Limb (tissue), 2 donors: ENCODE data around the gene DDX41.
A peak's percentile ranks its signal among the peaks of the same experiment; 100 is the strongest.
"Not testable (repeated sequence)": the region's sequence is repeated elsewhere in the genome, so short reads cannot be mapped to it uniquely, and the experiment has no call there.

Source experiments
- DNase-seq, 2 donors: peaks; one replicate each; pipeline ENCODE4 v3.0.0-alpha.2; 2016; ENCODE audit errors: extremely low spot score in 2 of 2

The DDX41 gene

DNA sequence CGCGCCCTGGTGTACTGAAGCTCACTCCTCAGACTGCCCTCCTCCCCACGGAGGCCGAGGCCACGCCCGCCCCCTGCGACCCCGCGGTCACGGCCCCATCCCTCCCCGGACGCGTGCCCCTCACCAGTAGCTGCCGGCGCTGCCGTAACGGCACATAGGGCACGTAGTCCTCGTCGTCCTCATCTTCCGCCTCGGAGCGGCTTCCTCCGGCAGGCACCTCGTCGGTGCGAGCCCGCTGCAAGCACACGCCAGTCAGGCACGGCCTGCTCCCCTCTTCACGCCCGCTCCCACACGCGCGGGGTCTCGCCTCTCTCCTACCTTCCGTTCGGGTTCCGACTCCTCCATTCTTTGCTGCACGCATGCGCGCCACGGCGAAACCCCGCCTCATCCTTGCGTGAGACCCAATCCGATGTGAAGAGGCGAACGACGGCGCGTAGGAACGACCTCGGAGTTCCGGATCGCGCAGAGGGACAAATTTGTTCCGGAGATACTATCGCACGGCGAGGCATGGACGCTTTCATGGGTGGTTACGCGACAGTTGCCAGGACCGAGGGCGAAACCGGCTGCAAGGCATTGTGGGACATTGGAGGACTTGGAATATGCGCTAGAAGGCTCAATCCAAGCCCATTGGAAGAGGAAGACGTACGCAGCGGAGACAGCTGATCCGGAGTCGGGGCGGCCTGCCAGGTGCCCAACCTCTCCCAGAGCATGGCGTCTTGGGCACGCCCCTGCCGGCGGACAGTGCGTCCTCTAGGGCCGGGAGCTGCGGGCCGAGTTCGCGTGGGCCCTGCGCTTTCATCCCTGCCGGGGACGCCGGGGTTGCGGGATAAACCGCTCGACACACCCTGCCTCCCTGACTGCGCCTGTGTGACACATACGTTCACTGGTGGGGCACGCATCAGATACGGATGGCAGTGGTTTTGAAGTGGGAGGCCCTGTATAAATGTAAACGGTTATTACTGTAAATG lies at the start of gene DDX41:
DDX41 (minus strand) TSS at position 361 of the 968 bp plus-strand sequence; CDS start at position 345, 16 bp downstream.
- peak; percentile 97 to 98 for DNase-seq

DNA sequence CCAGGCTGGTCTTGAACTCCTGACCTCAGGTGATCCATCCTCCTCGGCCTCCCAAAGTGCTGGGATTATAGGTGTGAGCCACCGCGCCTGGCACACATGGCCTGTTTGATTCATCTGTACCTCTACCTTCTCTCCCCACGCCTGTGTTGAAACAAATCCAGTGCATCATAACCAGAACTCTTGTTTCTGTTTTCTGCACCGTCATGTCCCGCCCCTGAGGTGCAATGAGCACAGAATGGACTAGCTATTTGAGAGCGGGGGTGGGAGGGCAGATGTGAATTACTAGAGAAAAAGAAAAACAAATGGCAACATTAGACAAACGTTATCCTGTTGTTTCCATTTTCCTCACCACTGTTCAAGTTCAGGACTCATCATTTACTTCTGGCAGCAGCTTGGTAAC lies 48.3 kb upstream of the DDX41 start:
- DNase-seq: no peak

DNA sequence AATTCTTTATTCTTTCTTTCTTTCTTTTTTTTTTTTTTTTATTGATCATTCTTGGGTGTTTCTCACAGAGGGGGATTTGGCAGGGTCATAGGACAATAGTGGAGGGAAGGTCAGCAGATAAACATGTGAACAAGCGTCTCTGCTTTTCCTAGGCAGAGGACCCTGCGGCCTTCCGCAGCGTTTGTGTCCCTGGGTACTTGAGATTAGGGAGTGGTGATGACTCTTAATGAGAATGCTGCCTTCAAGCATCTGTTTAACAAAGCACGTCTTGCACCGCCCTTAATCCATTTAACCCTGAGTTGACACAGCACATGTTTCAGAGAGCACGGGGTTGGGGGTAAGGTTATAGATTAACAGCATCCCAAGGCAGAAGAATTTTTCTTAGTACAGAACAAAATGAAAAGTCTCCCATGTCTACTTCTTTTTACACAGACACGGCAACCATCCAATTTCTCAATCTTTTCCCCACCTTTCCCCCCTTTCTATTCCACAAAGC lies 42.7 kb upstream of the DDX41 start:
- not testable (repeated sequence) for DNase-seq

DNA sequence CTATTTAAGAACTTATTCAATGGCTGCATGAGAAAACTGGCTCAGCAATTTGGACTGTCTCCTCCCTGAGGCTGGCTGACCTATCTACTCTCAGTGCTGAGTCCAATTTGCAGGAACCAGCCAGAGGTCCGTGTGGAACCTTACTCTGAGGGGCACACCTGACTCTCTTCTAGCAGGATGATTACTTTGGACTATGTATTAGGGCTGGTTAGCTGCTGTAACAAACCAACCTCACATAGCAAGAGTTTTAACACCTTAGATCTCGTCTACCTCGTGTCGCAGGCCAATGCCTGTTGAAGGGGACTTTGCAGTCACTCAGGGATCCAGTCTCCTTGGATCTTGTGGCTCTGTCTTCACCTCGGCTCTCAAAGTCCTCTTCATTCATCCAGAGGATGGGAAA lies 41.0 kb upstream of the DDX41 start:
- no peak for DNase-seq

DNA sequence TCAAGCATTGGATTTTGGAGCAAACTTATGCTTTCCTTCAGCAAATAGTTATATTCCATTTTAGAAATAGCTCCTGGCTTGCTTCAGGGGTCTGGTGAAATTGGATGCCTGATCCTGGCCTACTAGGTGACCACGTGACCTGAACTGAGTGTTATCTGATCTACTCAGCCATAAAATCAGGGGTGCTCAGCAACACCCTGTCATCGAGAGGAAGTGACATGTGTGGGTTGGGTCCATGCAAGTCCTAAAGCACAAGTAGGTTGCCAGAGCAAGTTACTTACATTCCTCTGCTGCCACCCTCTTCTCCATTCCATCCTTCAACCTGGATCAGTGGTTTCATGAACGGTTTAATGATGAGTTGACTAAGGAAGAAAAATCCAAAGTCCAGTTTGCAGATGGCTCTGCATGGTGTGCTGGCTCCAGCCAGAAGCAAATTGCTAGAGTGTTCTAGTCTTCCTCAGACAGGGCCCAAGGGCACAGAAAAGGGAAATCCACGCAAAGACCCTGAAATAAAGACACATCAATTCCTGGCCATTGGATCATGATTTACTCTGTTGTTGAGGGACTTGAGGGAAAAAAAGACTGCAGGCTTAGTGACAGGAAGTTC lies 40.4 kb upstream of the DDX41 start:
- no peak for DNase-seq

DNA sequence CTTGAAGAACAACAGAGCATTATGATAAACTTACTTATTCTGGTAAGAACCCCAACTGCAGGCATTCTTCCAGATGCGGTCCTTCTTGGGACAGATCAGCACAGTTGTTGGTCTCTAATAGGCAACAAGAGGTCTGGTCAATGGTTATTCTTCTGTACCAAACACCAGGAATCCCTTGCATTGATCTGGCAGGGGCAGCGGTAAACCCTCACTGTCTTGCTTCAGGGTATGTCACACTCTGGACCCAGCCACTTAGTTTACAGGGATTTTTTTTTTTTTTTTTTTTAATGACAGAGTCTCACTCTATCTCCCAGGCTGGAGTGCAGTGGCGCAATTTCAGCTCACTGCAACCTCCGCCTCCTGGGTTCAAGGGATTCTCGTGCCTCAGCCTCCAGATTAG lies 38.9 kb upstream of the DDX41 start:
- no peak for DNase-seq

DNA sequence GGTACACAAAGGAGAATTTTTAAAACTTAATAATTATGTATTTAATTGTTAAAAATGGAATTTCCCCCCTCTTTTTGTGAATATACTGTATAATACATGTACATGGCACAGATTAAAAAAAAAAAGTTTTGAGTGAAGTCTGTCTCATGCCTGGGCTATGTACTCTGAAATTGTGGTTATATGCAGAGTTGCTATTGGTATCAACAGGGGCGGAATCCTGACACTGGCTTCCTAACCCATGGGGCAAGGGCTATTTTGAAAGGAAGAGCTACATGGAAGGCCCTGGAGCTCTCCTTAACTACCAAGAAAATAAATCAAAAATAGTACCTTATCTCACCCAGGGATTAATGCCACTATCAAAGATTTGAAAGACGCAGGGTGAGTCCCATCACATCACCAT lies 38.5 kb upstream of the DDX41 start:
- no peak for DNase-seq

DNA sequence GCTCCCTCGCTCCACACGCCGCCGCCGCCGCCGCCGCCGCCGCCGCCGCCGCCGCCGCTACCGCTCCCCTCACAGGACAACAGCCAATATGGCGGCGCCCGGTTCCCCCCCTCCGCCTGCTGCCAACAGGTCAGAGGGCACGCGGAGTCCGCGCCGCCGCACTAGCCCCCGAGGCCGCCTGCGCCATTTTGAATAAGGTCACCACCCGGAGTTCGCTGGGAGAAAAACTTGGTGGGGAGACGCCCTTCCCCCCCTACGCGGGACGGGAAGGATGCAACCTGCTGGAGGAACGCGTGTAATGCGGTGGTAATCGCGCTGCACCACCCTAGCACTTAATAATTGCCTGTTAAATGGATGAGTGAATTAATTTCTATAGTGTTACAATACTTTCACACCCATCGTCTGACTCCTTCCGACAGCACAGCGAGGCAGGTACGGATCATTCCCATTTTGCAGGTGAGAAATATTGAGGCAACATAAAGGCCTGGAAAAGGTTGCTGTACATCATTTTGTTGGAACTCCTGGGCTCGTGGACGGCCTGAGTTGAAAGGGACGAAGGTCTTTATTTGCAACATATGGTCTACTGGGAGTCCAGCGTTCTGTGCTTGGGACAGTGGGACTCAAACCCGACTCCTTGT lies 37.8 kb upstream of the DDX41 start, which contains the start of gene FAM193B:
FAM193B (minus strand) TSS at position 90 of the 638 bp plus-strand sequence. CDS start 105 bp downstream, outside the sequence.
- peak; percentile 87 to 97 for DNase-seq

DNA sequence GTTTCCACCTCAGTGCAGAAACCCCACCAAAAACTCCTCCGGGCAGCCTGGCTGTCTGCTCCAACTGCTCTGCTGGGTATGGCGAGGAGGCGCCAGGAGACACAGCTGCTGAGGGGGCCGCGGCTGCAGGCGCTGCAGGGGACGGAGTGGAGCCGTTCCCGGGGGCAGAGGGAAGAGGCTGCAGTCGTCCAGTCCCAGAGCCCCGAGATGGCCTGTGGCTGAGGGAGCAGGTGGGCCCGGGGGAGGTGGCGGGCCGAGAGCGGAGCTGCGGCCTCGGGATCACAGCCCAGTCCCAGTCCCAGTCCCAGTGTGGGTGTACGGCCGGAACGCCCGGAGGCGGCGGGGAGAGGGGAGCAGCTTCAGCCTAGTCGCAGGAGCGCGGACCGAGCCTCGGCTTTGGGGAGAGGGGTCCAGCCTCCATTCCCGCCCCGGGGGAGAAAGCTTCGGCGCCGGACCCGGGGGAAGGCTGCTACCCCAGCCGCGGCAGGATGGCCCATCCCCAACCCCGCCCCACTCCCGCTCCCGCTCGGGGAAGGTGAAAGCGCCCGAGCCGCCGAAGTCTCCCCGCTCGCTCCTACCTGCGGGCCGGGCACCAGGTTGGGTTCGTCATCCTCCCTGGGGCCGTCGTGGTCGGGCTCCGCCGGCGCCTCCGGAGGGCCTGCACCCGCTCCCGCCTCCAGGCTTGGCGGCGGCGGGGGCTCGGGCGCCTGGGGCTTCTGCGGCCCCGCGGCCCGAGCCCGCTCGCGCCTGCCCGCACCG lies 37.1 kb upstream of the DDX41 start:
- peak in 1 of 2 donors; percentile 69 for DNase-seq

DNA sequence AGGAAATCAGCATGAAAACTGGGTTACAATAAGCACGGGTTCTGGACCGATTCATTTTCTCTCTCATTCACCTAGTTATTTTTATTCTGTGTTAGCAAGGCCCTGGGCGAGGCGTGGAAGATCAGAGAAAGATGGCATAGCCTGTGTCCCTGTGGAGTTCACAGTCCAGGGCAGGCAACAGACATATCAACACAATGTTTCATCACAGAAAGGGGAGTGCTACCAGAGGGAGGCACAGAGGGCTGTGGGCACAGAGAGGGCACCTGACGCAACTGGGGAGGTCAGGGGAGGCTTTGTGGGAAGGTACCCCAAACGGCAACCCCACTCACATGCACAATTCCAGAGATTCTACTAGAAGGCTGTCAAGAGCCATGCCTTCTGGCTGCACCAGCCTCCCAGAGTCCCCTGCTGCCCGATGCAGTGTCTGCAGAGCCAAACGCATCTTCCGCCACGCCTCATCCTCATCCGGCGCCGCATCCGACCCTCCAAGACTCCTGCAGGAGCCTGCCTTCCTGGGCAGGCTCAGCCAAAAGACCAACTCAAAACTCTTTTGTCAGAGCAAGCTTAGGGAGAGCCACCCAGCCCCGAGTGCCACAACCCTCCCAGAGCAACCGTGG lies 36.2 kb upstream of the DDX41 start:
- DNase-seq: no peak

DNA sequence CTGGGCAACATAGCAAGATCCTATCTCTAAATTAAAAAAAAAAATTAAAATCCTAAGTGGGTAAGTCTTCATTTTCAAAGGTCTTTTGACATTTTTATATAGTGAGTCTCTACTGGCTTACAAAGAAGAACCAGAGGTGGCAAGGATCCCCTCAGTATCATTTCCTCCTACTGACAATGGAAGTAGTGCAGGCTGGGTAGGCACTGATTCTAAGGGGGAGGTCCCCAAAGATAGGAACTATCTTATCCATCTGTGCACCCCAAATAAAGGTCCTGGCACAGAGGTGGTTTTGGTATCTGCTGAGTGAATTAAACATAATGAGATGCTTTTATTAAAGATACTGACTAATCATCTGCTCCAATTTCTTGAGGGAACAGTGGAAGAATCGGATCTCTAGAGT lies 33.4 kb upstream of the DDX41 start:
- DNase-seq: no peak

DNA sequence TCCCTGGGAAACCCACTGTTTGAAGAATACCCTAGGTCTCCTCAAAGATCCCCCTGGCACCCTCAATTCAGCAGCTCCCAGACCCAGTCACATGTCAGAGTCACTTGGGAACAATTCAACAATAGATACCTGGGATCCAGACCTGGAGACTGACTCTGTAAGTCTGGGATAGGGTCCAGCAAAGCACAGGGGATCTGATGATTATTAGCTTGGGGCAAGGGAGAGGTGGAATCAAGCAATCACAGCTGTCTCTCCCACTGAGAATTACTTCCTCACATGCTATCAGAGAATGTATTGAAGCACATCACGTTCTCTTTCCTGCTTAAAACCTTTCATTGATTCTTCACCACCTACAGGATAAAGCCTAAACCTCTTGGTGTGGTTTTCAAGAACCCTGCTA lies 31.7 kb upstream of the DDX41 start:
- no peak for DNase-seq

DNA sequence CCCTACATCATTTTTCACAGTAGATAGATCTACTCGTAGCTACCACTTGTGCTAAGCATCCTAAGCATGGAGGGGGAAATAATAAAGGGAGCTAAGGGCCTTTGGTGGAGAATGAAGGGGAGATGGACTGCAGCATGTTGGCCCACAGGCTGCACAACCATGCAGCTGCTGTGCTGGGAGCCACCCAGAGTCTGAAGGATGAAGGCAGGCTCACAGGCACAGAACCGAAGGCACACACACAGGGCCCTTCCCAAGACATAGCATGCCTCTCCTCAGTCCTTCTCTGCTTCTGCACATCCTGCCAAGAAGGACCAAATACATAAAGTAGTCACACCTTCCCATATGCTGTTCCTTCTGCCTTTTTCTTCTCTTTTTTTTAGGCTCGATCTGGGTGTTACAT lies 31.0 kb upstream of the DDX41 start:
- no peak for DNase-seq

DNA sequence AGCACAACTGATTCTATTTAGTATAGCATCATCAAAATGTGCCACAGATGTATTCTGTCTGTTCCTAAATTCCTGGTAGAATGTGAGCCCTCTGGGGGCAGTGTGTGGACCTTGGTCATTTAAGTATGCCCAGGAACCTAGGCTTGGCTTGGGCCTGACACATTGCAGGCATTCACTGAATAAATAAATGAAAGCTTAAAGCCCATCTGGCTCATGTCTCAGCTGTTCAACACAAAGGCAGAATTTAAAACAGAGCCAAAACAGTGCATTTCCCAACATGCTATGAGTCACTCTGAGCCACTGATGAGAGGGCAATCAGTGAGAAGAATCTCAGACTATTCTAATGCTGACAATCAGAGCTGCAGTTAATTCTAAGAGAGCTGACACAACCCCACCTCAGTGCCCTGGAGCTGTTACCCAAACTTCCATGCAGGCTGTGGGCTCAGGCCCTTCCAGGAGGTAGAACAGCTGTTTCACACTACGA lies 29.5 kb upstream of the DDX41 start:
- no peak for DNase-seq

DNA sequence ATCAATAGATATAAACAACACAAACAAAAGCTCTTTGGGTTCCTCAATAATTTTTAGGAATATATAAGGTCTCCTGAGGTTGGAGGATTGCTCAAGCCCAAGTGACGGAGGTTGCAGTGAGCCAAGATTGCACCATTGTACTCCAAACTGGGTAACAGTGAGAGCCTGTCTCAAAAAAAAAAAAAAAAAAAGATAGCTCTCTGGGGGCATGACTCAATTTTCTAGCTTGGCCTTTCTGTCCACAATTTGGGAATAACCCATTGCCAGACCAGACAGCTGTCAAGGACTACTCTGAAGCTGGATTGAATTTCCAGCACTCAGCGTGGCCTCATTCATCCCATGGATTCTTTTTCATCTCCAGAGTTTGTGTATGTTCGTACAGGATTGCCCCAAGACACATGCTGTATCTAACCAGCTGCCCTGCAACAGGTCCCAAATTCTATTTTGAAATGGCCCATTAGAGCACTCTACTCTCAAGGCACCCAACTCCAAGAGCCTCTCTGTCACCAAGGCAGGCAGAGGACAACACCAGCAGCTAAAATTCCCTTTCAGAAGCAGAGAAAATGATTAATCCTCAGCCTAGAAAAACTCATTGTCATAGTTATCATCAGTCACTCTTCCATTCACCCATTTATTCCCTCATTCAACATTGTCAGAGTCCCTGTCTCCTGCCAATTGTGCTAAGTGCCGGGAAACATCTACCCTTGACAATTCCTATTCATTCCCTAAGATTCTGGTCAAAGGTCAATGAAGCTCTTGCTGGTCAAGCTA lies 28.9 kb upstream of the DDX41 start:
- DNase-seq: peak in 1 of 2 donors; percentile 40

DNA sequence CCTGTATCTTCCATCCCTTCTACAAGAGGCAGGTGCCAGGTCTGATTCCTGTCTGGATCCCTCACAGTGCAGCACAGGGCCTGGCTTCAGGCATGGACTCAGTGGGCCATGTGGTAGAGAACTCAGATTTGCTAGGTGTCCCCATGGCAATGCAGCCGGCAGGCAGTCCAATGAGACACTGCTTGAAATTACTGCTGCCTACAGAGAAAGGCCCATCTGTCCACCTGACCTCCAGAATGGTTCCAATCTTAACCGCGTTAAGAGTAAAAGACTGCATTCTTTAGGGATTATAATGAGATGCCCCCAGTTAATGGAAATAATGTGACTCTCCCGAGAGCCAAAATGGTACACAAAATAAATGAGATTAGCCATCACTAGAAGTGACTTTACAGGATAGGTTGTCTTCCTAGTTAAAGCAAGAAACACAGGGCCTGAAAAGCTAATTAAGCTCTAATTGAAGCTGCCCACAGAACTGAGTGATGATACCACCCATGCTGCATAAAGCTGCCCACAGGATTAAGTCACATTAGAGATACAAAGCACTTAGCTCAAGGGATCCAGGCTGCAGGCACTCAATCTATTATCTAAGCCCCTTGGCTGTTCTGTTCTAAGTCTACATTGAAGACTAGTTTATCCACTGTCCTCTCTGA lies 26.2 kb upstream of the DDX41 start:
- DNase-seq: no peak

DNA sequence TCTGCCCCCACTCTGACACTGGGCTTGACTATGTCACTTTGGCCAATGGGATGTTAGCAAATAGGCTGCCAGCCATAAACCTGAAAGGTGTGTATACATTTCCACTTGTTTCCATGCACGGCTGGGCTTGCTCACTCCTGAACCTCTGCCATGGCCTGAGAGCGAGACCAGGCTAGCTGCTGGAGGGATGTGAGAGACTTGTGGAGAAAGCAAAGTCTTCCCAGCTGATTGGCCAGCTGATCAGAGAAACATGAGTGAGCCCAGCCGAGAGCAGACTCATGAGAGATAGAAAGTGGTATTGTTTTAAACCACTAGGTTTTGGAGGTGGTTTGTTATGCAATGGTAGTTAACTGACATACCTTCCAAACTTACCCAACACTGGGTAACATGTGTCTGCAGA lies 23.7 kb upstream of the DDX41 start:
- no peak for DNase-seq

DNA sequence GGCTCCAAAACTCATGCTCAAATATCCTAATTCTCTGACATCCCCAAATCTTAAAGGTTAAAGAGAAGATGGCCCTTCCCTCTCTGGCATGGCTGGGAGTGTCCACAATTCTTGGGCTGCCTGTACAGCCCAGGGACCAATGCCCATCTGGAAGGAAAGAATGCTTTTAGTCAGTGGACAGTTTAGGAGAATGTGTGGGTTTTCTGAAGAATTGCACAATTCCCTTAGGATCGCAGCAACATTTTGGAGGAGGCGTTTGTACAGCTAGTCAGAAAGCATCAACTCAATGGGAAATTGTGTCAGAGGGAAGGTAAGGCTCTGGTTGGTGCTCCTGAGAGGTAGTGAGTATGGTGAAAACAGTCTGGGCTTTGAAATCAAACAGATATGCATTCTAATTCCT lies 22.6 kb upstream of the DDX41 start:
- no peak for DNase-seq

DNA sequence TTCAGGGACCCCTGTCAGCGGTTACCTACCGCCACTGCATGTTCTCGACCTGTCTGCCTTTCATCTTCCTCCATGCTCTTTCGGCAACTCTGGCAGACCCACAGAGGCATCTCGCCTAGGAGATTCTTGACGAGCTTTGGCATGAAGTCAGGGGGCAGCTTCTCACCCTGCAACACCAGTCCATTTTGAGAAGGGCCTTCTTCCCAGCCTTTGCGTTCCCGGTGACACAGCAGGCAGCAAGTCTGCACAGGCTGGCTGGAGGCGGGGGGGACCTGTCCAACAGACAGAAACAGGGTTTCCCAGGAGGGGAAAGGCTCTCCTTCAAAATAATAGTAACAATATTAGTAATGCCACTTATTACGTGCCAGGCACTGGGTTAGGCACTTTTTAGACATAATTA lies 22.1 kb upstream of the DDX41 start:
- no peak for DNase-seq
